Measurements from ENCODE around the gene PKP3. TPM values are rescaled to one million over a fixed set of nuclear protein-coding genes. Genes with fewer than 3 reads are reported as not detected.
"Not testable (repeated sequence)": the region's sequence is repeated elsewhere in the genome, so short reads cannot be mapped to it uniquely, and the experiment has no call there.

Gene PKP3
- total RNA-seq, 1 donor from 2014 or later = 70.8 TPM

DNA sequence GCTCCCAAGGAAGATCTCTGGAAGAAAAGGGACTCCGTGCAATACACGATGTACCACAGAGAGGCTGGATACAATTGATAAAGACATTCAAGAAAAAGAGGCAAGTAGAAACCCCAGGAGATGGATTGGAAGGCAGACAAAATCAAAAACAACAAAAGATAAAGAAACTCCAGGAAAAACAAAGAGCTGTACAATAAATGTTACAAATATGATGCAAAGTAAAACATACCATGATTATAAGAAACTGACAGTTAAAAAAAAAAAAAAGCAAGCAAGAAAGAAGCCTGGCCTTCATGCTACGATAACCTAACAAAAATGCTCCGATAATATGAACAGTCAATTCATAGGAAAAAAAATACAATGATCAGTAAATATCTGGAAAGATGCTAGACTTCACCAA is 31.3 kb downstream of the PKP3 start:
- DNase-seq (ENCODE audit: low spot score) = no peak

DNA sequence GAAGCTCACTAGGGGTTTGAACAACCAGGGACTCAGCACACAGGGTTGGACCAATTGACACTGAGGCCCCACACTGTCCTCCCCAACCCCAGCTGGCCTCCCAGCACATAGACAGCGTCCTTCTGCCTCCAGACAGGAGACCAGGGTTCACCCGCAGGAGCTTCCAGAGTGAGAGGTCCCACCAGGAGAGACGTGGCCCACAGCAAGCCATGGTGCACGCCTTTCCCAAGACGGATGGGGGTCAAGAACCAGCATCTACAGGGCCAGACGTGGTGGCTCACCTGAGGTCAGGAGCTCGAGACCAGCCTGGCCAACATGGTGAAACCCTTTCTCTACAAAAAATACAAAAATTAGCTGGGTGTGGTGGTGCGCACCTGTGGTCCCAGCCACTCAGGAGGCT is 32.8 kb downstream of the PKP3 start:
- DNase-seq (ENCODE audit: low spot score) = no peak

DNA sequence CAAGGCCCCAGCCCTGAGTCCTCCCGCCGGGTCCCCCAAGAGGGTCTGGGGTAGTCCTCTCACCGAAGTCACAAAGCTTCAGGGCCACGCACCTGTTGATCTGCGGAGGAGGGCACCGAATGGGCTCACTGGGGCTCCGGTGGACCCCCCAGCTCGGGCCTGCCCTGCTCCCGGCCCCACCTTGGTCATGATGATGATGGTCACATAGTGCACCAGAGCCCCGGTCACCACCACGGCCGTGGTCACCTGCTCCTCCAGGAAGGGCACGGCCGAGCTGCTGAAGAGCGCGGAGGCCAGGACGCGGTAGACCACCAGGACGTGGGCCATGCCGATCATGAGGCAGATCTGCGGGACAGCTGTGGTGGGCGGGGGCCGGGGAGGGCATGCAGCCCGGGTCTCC is 34.3 kb downstream of the PKP3 start:
- DNase-seq (ENCODE audit: low spot score) = no peak

DNA sequence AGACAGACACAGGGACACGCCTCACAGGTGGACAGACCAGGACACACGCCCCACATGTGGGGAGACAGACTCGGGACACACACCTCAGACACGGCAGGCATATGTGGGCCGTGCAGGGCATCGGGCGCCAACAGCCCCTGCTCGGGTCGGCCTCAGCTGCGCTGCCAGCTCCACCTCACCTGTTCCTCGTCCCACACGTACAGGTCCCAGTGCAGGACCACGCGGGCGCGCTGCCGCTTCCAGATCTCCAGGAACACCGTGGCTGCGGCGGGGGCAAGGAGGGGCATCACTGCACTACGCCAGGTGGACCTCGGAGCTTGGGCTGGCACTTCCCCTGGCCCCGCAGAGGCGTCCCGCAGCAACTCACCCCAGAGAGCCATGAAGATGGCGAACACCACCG is 35.4 kb downstream of the PKP3 start:
- DNase-seq (ENCODE audit: low spot score) = no peak

DNA sequence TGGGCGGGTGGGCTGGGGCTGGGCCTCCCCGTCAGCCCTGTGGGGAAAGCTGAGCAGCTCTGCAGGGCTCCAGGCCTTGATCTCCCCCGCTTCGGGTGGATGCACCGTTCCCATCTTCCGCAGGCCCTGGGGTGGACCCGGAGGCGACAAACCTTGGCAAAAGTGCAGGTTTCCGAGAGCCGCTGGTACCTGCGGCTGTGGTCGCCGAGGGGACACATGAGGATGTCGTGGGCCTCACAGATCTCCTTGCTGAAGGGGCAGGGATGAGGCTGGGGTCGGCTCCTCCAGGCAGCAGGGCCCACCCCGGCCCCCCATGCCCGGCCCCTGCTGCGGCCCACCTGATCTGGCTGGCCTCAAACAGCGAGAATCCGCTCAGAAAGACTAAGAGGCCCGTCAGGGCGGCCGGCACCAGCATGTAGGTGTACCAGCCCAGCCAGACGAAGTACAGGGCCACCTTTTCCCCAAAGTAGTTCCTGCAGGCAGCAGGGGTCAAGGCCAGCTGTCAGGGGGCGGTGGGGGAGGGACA is 36.0 kb downstream of the PKP3 start:
- DNase-seq (ENCODE audit: low spot score) = no peak

DNA sequence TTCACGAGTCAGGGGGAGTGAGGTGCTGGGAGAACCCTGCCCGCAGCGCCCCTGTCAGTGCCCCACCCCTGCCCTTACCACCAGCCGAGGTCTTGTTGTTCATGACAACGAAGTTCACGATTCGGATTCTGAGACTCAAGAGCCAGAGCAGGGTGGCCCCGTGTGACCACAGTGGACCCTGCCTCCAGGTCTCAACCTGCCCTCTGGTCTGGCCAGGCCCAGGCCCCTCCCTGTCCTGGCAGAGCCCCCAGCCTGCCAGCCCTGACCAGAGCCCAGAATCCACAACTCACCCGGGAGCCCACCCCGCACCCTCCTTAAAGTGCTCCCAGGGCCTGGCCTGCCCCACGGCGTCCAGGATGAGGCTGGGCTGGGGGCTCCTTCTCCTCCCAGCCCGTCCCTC is 37.9 kb downstream of the PKP3 start:
- DNase-seq (ENCODE audit: low spot score) = no peak

DNA sequence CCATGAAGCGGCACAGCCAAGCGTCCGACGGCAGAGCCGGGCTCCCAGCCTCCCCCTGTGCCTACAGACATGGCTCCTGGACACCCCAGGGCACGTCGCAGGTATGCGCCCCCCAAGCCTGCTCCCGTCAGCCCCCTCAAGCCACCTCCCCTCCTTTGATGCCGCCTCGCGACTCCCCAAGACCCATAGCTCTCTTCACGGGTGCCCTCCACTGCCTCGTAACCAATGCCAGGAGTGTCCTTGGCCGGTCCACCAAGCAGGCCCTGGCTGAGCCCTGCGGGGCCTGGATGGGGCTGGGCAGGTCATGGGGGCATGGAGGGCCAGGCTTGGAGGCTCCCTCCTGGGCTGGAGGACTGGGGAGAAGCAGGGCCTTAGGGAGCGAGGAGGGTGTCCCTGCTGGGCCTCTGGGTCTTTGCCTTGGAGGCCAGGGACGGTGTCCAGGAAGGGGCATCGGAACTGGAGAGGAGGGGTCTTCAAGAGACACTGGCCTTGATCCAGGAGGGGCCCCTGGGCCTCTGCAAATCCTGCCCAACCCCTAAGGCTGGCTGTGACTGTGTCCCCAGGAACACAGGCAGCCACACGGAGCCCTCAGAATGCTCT is 38.6 kb downstream of the PKP3 start:
- no peak for DNase-seq (ENCODE audit: low spot score)

DNA sequence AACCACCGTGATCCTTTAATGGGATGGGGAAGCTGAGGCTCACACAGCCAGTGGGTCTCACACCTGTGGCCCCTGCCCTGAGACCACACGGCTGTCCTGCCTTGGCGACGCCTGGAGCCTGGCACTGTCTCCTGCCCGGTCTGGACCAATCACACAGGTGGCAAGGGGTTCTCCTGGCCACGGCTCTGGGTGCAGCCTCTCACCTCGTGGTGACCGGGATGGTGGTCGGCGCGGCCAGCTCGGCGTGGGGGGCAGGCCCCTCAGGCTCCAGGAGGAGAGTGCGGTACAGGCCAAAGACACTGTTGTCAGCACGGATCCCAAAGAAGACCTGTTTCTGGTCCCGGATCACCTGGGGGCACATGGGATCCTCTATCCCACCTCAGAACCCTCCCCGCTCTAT is 39.1 kb downstream of the PKP3 start:
- DNase-seq (ENCODE audit: low spot score) = no peak

DNA sequence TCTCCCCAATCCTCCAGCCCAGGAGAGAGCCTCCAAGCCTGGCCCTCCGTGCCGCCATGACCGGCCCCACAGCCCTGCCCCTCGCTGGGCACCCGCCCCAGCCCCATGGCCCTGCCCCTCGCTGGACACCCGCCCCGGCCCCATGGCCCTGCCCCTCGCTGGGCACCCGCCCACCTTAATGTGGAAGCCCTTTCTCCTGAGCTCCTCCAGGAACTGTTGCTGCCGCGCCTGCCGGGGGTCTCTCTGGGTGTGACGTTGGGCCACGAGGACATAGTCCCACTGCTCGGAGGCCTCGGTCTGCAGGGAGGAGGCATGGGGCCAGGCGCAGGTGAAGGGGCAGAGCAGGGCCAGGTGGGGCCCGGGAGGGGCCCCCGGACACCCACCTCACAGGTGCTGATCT is 39.6 kb downstream of the PKP3 start:
- no peak for DNase-seq (ENCODE audit: low spot score)

DNA sequence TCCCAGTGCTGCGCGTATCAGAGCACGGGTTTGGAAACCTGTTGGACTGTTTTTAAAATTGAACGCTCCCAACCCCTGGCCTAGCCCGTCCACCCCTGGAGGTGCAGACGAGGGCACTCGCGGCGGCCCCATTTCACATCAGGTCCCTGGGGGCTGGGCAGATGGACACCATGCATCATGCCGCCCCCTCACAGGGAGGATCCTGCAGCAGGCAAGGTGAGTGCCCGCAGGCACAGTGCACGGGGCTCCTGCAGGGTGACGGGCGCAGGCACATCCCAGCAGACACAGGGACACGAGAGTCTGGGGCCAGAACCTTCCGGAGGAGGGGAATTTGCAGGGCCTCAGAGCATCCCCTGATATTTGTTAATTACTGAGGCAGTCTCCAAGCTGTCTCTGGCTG is 40.5 kb downstream of the PKP3 start:
- no peak for DNase-seq (ENCODE audit: low spot score)

DNA sequence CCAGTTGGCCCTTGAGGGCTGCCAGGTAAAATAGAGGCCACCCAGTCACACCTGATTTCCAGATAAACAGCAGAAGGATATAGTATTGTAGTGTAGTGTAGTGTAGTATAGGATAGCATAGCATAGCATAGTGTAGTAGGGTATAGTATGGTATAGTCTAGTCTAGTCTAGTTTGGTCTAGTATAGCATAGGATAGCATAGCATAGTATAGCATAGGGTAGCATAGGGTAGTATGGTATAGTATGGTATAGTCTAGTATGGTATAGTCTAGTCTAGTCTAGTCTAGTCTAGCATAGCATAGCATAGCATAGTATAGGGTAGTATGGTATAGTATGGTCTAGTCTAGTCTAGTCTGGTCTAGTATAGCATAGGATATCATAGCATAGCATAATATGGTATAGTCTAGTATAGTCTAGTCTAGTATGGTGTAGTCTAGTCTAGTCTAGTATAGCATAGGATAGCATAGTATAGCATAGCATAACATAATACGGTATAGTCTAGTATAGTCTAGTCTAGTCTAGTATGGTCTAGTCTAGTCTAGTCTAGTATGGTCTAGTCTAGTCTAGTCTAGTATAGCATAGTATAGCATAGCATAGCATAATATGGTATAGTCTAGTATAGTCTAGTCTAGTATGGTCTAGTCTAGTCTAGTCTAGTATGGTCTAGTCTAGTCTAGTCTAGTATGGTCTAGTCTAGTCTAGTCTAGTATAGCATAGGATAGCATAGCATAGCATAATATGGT is 41.2 kb downstream of the PKP3 start:
- DNase-seq (ENCODE audit: low spot score) = not testable (repeated sequence)

DNA sequence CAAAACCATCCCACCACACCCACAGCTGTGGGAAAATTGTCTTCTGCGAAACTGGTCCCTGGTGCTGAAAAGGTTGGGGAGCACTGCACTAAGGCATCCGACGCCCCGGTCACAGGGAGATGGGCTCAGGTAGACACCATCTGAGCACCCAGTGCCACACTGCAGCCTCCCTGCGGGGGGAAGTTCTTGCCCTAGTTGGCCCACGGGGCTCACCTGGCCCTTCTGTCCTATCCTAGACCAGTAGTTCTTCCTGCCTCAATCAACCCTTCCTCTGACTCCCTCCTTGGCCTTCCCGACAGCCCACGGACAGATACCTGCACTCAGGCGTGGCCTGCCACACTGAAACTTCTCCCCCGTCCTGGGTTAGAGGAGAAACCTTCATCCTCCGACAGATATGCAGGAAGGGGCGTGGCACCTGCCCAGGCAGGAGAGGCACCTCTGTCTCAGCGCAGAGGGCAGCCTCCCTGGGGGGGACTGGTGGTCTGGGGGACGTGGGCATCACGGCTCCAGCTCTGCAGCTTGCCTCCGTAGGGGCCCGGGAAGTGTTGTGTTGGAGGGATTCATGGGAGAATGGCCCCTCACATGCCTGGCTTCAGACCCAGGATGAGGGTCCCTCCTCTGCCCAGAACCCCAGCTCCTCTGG is 43.3 kb downstream of the PKP3 start:
- no peak for DNase-seq (ENCODE audit: low spot score)

DNA sequence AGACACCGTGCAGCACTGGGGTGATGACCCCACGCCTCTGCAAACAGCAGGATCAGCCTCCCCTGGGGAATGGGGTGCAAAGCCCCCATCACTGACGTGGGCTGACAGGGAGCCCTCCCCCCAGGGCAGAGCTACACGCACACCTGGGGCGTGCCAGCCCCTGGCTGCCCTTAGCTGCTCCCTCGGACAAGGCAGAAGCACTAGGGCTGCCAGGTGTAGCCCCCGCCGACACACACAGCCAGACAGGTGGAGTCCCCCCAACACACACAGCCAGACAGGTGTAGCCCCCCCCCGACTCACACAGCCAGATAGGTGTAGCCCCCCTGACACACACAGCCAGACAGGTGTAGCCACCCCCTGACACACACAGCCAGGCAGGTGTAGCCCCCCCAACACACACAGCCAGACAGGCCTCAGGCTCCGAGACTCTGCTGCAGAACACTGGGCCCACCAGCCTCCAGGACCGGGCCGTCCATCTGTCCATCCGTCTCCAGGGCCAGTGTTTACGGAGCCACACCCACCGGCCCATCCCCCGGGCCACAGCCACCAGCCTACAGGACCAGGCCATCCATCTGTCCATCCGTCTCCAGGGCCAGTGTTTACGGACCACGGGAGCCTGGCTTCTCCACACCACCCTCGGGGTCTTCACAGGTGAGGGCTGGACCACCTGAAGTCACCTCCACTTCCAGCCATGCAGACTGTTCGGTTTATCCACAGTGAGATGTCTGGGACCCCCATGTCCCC is 44.3 kb downstream of the PKP3 start:
- no peak for DNase-seq (ENCODE audit: low spot score)

DNA sequence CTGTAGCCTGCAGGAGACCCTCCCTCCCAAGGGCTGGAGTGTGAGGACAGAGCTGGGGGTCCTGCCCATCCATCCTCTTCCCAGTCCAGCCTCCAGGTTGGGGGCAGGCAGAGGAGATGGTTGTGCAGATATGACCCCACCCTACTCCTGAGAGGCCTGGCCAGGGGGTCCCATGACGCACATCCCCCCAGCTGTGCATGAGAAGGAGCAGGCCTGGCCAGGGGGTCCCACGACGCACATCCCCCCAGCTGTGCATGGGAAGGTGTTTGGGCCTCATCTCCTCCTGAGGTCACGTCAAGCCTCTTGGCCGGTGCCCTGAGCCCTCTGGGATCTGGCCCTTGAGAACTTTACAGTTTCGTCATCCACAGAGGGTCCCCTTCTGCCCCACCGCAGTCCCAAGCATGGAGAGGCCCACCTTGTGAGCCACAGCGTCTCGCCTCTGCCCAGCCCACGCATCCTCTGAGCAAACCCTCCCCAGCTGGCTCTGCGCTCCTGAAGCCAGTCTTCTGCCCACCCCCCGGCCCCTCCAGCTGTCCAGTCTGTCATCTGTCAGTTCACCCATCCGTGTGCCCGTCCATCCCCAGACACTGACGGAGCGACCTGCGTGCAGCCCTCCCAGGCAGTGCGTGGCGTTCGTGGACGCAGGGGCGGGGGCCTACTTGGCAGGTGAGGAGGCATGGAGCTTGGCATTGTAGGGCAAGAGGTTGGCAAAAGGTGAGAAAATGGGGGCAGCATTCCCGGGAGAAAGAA is 45.5 kb downstream of the PKP3 start:
- no peak for DNase-seq (ENCODE audit: low spot score)

DNA sequence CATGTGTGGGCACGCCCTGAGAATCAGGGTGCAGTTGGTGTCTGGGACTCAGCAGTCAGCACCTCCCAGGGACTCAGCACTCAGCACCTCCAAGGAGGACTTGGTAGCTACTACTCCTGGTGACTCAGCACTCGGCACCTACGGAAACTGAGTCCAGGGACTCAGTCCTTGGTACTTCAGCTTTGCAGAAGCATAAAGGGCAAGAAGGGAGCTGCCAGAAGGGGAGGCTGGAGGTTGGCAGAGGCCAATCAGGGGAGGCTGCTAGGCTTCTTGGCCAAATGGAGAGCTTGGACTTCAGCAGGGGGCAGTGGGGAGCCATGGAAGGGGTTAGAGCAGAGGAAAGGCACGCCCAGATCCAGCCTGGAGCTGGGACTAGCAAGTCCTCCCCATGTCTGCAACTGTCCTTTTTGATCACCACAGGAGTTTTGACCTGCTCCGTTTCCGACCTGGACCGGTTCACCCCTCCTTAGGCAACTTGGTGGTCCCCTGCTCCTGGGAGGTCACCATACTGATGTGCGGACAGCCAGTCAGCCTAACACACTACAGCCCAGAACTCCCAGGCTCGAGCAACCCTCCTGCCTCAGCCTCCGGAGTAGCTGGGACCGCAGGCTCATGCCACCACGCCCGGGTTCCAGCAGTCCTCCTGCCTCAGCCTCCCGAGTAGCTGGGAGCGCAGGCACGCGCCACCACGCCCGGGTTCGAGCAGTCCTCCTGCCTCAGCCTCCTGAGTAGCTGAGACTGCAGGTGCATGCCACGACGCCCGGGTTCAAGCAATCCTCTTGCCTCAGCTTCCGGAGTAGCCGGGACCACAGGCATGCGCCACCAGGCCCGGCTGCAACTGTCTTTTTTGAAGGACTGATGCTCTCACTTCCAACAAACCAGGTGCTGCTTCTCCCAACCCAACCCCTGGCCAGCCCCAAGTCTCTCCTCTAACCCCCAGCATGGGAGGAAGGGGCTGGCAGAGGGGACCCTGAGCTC is 46.3 kb downstream of the PKP3 start:
- no peak for DNase-seq (ENCODE audit: low spot score)

DNA sequence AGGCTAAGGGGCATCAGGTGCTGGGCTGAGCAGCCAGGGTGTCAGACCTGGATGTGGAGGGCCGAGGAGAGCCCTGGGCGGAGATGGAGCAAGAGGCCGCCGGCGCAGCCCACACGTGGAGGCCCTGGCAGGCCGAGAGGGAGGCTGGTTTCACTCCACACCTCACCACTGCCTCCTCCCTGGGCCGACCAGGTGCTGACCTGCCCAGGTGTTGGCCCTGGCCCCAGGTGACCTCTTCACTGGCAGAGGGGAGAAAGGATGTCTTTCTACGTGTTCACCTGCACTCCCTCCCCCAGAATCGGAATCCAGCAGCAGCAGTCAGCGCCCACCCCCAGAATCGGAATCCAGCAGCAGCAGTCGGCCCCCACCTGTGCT is 47.0 kb downstream of the PKP3 start:
- DNase-seq (ENCODE audit: low spot score) = no peak

DNA sequence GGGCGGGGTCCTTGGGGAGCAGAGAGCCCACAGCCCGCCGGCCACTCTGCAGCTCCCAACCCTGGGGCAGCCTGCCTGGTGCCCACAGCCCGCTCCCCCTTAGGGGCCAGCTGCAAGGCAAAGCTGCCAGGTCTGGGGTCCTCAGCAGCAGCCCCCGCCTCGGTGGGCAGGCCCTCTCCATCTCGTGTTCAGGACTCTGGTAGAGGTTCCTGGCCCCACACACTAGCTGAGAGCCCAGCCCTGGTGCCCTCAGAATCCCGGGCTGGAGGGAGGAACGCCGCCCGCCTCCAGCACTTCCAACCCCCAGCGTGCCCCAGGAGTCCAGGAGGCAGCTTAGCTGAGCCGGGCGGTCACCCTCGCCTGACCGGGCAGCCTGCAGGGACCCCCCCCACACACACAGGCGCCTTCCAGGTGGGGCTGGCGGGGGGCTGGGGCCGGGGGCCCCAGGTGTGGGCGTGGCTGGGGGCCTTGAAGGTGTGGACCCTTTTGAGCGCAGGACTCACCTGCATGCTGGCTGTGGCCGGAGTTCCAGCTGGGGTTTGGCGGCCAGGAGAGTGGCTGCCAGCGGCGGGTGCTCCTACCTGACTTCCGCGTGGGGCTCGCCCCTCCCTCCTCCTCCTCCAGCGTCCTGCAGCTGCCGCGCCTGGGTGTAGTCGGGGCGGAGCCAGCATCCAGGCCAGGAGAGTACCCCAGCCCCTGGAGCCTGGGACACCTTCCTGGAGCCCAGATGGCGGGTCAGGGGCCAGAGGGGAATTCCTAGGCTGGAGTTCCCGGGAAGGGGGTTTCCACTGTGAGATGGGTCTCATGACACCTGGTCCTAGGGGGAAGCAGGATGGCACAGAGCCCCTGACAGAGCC is 47.6 kb downstream of the PKP3 start, which contains the start of gene ANO9:
TSS of gene ANO9 (minus strand) at position 594 of the 857 bp plus-strand sequence. CDS start at position 509, 85 bp downstream.
- DNase-seq (ENCODE audit: low spot score) = peak; percentile 44

DNA sequence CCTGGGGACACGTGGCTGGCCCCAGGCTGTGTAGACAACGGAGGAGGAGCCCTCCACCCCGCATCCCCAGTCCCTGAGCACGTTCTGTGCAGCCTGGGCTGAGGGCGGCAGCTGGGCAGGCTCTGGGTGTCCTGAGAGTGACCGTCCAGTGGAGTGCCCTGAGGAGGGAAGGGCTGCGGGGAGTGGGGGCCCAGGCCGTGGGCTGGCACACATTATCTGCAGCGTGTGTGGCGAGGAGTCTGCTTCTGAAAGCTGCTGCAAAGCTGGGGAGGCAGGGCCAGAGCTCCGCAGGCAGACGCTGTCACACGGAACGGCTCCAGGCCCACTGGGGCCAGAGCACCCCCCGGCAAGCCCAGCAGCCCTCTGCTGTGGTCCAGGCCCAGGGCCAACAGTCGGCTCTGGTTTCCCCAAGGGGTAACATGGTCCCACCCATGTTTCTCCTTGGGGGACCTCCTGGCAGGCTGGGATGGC is 48.6 kb downstream of the PKP3 start:
- no peak for DNase-seq (ENCODE audit: low spot score)

DNA sequence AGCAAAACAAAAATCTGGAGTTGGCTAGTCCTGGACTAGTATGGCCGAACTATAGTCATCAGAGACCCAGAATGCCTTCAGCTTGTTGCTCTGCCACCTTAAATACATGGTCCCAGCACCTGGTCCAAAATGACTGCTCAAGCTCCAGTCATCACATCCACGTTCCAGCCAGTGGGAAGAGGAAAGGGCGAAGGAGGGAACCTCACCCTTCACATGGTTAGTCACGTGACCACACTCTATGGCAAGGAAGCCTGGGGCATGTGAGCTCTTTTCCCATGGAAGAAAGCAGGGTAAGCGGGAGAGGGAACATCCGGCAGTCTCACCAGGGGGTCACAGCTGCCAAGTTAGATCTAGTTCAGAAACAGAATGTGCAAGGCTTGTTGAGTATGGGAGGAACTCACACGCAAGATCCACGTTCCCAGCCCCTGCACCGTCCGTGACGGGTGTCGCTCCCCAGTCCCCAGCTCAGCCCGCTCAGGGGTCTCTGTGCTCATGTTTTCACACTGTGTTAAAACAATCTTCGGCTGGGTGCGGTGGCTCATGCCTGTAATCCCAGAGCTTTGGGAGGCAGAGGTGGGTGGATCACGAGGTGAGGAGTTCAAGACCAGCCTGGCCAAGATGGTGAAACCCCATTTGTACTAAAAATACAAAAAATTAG is 49.7 kb downstream of the PKP3 start:
- no peak for DNase-seq (ENCODE audit: low spot score)

Data from mucosa of gallbladder (tissue), 1 donor.